Measurements from ENCODE around the gene CNTNAP5.

Gene CNTNAP5

GRCh38 chr2:124814968-124815745 lies 790.1 kb downstream of the CNTNAP5 start:
- no peak for DNase-seq (ENCODE audit: low read depth)

DNA sequence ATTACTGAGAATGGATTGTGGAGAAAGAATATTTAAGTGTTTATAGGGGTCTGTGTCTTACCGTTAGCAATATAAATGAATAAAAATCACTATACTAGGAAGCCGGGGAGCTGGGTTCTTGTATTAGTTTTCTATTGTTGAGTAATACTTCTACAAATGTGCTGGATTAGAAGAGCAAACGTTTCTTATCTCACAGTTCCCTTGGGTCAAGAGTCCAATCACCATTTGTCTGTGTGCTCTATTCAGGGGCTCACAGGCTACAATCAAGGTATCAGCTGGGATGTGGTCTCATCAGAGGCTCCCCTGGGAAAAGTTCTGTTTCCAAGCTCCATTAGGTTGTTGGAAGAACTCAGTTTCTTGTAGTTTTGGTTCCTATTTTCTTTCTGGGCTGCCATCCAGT lies 790.9 kb downstream of the CNTNAP5 start:
- DNase-seq (ENCODE audit: low read depth): no peak

- DNase-seq (ENCODE audit: low read depth): no peak
Observed at GRCh38 chr2:124822516-124822915, 797.4 kb downstream of the CNTNAP5 start.

DNA sequence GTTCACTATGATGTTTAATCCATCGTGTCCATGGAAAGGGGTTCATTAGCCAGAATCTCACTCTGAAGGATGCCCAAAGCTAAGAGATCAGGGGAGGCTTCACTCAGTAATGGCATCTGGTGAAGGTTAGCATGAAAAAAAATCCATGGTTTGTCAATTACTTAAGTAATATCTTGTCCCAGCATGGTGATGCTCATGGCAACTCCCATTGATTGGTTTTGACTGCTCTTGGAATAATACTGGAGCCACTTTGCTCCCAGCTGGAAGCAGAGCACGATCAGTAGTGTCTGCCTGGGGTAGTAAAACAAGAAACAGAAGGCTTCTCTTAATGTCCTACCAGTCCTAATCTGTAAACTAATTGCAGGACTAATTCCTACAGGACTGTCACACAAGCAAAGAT lies 799.4 kb downstream of the CNTNAP5 start:
- DNase-seq (ENCODE audit: low read depth): no peak

DNA sequence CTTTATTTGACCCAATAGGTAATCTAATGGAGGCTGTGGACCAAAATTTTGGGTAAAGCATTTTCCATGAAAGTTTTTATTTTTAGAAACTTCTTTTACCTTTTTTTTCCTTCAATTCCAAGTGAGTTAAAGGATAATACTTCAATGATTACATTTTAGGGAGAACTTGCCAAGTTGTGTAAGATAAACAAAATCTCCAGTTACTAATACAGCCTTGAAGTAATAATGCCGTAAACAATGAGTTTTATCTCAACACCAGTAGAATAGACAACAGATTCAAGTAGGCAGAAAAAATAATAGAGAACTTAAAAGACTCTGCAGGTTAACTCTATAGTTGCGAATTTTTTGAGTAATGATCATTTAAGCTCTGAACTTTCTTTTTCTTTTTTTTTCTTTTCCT lies 807.4 kb downstream of the CNTNAP5 start:
- no peak for DNase-seq (ENCODE audit: low read depth)

GRCh38 chr2:124834331-124834730 lies 809.2 kb downstream of the CNTNAP5 start:
- no peak for DNase-seq (ENCODE audit: low read depth)

- DNase-seq (ENCODE audit: low read depth): no peak
Observed at GRCh38 chr2:124835331-124835730, 810.2 kb downstream of the CNTNAP5 start.

GRCh38 chr2:124836416-124836815 lies 811.3 kb downstream of the CNTNAP5 start:
- no peak for DNase-seq (ENCODE audit: low read depth)

- no peak for DNase-seq (ENCODE audit: low read depth)
Observed at GRCh38 chr2:124837496-124837895, 812.4 kb downstream of the CNTNAP5 start.

DNA sequence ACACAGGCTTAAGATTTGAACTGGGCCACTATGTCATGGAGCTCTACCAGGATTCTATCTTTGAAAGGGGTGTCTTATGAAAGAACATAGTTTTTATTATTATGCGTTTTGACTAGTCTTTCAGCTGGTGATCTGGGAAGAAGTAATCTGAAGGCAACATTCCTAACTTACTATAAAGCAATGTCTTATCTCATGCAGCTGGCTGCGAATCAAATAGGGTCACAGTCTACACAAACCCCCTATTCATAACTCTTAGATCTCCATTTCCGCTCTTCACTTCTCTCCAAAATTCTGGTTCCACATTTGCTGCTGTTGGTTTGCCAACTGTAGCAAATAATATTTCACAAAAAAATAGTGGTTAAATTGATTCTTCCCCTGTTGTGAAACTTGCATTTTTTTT lies 813.3 kb downstream of the CNTNAP5 start:
- DNase-seq (ENCODE audit: low read depth): no peak

- DNase-seq (ENCODE audit: low read depth): no peak
Observed at GRCh38 chr2:124867247-124867646, 842.2 kb downstream of the CNTNAP5 start.

- no peak for DNase-seq (ENCODE audit: low read depth)
Observed at GRCh38 chr2:124874219-124874618, 849.1 kb downstream of the CNTNAP5 start.

DNA sequence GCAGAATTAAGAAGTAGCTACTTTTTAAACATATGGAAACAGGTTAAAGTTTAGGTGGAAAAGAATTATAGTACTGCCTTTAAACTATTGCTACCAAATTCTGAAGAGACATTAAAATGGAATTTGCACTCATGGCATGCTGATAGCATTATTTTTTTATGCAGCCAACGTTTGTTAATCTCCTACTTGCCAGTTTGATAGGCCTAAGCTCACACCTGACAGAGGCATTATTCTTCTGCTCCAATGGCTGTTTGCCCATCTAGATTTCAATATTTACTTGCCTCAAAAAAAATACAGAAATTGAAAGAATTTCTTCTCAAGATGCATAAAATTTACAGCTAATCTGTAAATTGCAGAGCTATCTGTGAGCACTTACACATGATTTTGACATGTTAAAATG lies 849.6 kb downstream of the CNTNAP5 start:
- DNase-seq (ENCODE audit: low read depth): no peak

DNA sequence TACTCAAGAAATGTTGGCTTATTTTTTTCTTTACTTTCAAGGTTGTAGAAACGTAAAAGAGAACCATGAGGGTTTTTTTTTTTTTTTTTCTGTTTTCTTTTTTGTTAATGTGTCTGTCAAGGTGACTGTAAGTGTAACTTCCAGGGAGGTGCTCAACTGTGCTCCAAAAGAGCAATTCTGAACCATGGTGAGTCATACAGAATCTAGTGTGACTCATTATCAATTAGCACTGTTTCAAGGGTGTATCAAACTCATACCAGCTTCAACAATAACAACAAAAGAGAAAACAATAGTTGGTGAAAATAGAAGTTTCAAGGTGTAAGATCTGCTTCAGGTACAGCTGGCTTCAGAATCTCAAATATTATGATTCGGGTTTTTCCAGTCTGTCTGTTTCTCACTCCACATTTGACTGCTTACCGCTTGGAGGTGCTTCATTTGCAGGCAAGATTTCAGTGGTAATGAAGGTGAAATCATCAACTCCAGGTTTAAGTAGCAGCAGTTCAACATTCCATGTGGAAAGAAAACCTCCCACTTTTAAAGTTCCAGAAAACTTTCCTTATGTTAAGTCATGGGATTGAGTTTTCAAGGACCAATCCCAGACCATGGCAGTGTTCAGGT lies 850.6 kb downstream of the CNTNAP5 start:
- DNase-seq (ENCODE audit: low read depth): no peak

DNA sequence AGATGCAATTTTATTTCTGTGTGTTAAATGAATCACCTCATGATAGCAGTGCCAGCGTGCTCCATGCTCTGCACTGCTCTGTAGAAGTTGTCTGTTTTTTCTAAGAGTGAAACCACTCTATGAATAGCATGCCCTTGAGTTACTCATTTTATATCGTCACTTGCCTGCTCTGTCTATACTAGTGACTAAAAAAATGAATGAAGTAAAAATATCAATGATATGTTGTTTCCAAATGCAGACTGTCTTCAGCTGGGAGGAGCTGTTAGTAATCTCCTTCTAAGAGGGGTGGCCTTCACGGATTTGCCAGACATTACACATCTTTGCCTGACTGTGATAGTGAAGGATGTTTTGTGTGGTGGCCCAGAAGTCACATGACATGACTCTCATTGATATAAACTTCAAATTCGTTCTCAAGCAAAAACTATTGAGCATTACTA lies 852.1 kb downstream of the CNTNAP5 start:
- no peak for DNase-seq (ENCODE audit: low read depth)

- no peak for DNase-seq (ENCODE audit: low read depth)
Observed at GRCh38 chr2:124879640-124880039, 854.6 kb downstream of the CNTNAP5 start.

- no peak for DNase-seq (ENCODE audit: low read depth)
Observed at GRCh38 chr2:124880995-124881394, 855.9 kb downstream of the CNTNAP5 start.

DNA sequence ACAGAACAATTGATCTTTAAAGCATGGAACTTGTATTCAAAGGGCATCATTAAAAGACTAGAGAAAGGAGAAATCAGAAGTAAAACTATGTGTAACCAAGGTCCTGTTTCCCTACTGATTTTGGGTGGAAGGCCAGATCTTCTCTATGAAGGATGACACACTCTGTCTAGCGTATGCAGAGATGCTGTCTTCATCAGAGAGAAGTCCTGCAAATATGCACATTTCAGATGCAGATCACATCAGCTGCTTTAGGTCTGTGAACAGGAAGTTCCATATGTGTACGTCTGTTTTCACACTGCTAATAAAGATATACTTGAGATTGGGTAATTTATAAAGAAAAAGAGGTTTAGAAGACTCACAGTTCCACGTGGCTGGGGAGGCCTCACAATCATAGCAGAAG lies 857.3 kb downstream of the CNTNAP5 start:
- no peak for DNase-seq (ENCODE audit: low read depth)

GRCh38 chr2:124883595-124883994 lies 858.5 kb downstream of the CNTNAP5 start:
- DNase-seq (ENCODE audit: low read depth): no peak

- DNase-seq (ENCODE audit: low read depth): no peak
Observed at GRCh38 chr2:124884315-124884714, 859.2 kb downstream of the CNTNAP5 start.

DNA sequence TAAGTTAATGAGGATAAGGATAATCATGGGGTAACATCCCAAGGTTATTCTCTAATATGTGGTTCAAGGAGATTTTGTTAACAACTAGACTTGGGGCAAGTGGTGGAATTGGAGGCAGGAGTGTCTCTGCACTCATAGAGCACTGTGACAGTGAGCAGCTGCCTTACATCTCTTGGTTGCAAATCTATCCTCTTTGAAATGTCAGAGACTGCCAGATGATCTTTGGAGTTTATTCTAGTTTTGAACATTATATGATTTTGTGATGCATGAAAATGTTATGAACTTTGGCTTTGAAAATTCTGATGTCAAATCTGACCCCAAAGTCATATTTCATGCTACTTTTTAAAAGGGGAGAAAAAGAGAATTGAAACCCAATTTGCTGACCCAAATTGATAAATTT lies 861.1 kb downstream of the CNTNAP5 start:
- DNase-seq (ENCODE audit: low read depth): no peak

DNA sequence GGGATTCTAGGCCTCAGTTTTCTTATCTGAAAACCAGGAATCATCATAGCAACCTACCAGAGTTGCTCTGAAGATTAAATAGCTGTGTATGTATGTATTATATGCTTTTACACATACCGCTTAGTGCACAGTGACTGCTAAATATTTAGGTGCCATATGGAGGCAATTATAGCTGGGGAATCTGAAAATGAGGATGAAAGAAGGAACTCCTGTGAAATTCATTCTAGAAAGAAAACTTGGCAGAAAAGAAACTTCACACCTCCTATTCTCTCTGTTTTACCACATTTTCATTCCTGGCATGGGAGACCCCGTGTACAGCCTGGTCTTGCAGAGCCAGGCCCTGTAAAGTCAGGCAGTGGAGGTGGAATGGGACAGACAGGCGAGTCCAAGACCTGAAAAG lies 862.4 kb downstream of the CNTNAP5 start:
- no peak for DNase-seq (ENCODE audit: low read depth)

- DNase-seq (ENCODE audit: low read depth): no peak
Observed at GRCh38 chr2:124888431-124888830, 863.3 kb downstream of the CNTNAP5 start.

- no peak for DNase-seq (ENCODE audit: low read depth)
Observed at GRCh38 chr2:124894199-124894598, 869.1 kb downstream of the CNTNAP5 start.

Measured in GM04504 (cell line).